GM19099 (cell line): ENCODE measurements around the gene MOSPD3.

Experiments used
- POLR2A ChIP-seq: IDR thresholded peaks from 3 replicates; pipeline ENCODE4 v1.6.1; 2011; ENCODE audit warnings: low read depth; ENCODE audit not compliant: insufficient read length; ENCODE audit errors: extremely low read depth

The MOSPD3 gene

DNA sequence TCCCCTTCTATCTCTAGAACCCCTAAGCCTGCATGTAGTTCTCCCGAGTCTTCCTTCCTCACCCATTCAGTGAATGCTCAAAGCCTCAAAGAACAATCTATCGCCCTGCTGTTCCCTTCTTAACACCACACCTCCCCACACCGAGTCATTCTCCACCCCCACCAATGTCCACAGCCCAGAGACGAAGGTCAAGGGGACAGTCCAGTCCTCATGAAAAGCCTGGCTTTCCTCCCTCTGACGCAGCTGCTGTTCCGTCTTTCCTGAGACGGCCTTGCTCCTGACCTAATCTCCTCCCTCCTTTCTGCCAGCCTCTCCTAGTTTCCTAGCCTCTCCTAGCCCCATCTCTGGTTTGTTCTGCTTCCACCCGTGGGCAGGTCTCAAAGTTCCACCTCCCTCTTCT lies 9.2 kb downstream of the MOSPD3 start:
- TF ChIP-seq POLR2A = no peak

DNA sequence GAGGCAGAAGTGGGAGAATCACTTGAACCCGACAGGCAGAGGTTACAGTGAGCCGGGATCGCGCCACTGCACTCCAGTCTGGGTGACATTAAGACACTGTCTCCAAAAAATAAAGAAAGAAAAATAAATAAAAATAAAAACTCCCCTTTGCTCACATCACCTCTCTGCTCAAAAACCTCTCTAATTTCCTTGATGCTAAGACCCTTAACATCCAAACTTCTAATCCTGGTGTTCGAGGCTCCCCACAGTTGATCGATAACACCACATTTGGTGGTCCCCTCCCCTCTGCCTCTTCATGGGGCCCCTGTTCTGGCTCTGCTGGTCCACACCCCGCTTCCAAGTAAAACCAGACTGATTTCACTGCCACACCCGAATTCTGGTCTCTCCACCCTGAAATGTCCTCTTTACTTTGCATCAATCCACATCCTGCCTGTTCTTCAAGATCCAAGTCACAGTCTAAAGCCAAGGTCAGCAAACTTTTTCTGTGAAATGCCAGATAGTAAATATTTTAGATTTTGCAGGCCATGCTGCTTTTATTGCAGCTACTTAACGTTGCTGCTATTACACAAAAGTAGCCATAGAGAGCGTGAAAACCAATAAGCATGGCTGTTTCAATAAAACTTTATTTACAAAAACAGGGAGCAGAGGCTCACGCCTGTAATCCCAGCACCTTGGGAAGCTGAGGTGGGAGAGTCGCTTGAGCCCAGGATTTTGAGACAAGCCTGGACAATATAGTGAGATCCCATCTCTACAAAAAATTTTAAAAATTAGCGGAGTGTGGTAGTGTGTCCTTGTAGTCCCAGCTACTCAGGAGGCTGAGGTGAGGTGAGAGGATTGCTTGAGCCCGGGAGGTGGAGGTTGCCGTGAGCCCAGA lies 11.8 kb downstream of the MOSPD3 start:
- no peak for TF ChIP-seq POLR2A

GRCh38 chr7:100626055-100626454 lies 13.7 kb downstream of the MOSPD3 start:
- TF ChIP-seq POLR2A = no peak

- TF ChIP-seq POLR2A = peak; percentile 58
Measured at GRCh38 chr7:100626530-100627237, 14.3 kb downstream of the MOSPD3 start.

- no peak for TF ChIP-seq POLR2A
Measured at GRCh38 chr7:100627238-100627549, 14.9 kb downstream of the MOSPD3 start.

GRCh38 chr7:100629117-100629716 lies 16.9 kb downstream of the MOSPD3 start:
- no peak for TF ChIP-seq POLR2A

DNA sequence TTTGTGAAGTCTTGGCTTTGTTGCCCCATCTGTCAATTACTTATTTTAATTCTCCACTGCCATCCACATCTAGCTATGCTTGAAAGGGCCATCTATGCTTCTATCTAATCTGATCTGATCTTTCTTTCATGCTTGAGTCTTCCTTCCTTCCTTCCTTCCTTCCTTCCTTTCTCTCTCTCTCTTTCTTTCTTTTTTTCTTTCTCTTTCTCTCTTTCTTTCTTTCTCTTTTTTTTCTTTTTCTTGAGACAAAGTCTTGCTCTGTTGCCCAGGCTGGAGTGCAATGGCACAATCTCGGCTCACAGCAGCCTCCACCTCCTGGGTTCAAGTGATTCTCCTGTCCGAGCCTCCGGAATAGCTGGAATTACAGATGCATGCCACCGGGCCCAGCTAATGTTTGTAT lies 17.7 kb downstream of the MOSPD3 start:
- TF ChIP-seq POLR2A = no peak

DNA sequence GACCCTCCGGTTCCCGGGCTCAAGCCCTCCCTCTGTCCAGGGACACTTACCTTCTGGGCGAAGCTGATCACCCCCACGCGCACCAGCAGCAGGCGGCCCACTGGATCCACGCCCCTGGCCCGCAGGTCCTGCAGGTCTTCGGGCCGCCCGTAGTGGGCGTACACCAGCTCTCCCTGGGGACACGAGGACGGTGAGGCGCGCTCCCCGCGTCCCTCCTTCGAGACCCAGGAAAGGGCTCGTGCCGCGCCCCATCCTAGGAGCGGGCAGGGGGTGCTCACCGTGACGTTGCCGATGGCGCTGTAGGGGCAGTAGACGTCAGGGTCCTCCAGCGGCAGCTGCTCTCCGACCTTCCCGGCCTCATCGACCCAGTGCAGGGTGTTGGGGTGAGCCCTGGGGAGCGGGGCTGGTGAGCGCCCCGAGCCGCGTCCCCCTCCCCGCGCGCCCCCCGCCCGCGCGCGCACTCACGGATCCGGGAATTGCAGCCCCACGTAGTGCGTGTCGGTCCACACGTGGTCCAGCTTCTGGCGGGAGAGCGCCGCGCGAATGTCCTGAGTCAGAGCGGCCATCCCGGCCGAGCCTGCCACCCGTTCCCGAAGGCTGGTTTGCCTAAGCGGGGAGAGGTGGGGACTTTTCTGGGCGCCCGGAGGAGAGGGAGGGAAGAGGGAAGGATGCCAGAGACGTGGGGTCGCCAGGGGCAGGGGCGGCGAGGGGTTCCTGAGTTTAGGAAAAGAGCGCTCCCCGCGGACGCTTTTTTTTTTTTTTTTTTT lies 20.8 kb downstream of the MOSPD3 start:
- TF ChIP-seq POLR2A = peak; percentile 41

GRCh38 chr7:100639995-100640516 lies 27.7 kb downstream of the MOSPD3 start:
- TF ChIP-seq POLR2A = no peak

GRCh38 chr7:100640517-100641440 lies 28.4 kb downstream of the MOSPD3 start:
- no peak for TF ChIP-seq POLR2A

GRCh38 chr7:100641463-100641859 lies 29.1 kb downstream of the MOSPD3 start, which contains the start of gene TFR2:
Gene TFR2, minus strand, starts transcription at chr7:100641552. Its CDS starts 43 bp downstream, at chr7:100641509.
- TF ChIP-seq POLR2A = no peak

DNA sequence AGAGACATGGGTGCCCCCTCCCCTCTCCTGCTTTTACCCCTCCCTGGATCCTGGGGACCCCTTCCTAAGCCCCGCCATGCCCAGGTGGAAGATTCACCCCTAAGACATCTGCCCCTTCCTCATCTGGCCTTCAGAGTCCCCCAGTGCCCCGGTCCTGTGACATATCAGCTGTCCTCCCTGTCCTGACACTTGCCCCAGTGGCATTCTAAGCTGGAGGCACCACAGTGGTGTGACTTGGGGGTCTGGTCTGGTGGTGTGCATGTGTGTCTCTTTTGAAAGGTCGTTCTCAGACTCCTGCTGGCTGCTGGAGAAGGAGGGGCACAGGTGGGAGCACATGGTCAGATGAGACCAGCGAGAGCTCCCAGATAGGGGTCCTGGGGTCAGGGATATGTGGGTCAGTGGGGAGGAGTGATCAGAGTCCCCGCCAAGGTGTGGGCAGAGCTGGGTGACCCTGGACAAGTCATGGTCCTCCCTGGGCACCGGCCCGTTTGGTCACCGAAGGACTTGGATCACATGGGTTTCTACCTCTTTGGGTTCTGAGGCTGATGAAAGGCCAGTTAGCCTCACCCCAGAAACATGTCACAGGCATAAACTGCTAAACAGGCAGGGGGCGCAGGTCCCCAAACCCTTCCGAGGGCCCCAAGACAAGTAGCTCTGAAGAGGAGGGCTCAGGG lies 29.7 kb downstream of the MOSPD3 start:
- no peak for TF ChIP-seq POLR2A

- TF ChIP-seq POLR2A = no peak
Measured at GRCh38 chr7:100642534-100642907, 30.2 kb downstream of the MOSPD3 start.
